Gastroesophageal sphincter (tissue), 4 donors: ENCODE data around the gene LRRC28. TPM values are rescaled to one million over a fixed set of nuclear protein-coding genes. Genes with fewer than 3 reads are reported as not detected.

Experiments used
- ATAC-seq: fragments of 150-250 bp; one replicate; pipeline ENCODE4 v1.9.1; 2016; ENCODE audit warnings: mild to moderate bottlenecking, moderate library complexity
- H3K27ac ChIP-seq, 4 donors: fragments of 200-600 bp; sonication (generic) in 3 of 4; 1 replicate in 3 of 4; 2 replicates in 1 of 4; pipeline ENCODE4 v1.5.1; 2016 to 2019
- H3K27me3 ChIP-seq: fragments of 200-600 bp; sonication (generic); one replicate; pipeline ENCODE4 v1.5.1; 2019
- H3K36me3 ChIP-seq, 2 donors: fragments of 200-600 bp; sonication (generic); one replicate each; pipeline ENCODE4 v1.5.1; 2019; ENCODE audit warnings: control low read depth in 1 of 2
- H3K4me1 ChIP-seq, 3 donors: fragments of 200-600 bp; sonication (generic); 1 replicate in 2 of 3; 2 replicates in 1 of 3; pipeline ENCODE4 v1.5.1; 2016 to 2019; ENCODE audit warnings: control low read depth in 2 of 3
- H3K4me3 ChIP-seq, 2 donors: fragments of 200-600 bp; sonication (generic); one replicate each; pipeline ENCODE4 v1.5.1; 2019; ENCODE audit warnings: mild to moderate bottlenecking in 1 of 2, moderate library complexity in 1 of 2
- H3K9me3 ChIP-seq, 3 donors: fragments of 200-600 bp; sonication (generic); one replicate each; pipeline ENCODE4 v1.5.1; 2017 to 2019; ENCODE audit warnings: control low read depth in 2 of 3
- CTCF ChIP-seq, 4 experiments: fragments of 200-600 bp in 2 of 4; fragments of 450-650 bp in 2 of 4; sonication (generic) in 1 of 4; IDR thresholded peaks; one replicate each; pipeline ENCODE4 v1.5.1; 2017 to 2019; ENCODE audit warnings: antibody characterized with exemption in 4 of 4, mild to moderate bottlenecking in 2 of 4, moderate library complexity in 2 of 4
- EP300 ChIP-seq: sonication (generic); formaldehyde crosslinking; IDR thresholded peaks from one replicate; pipeline ENCODE4 v1.6.1; 2017; ENCODE audit warnings: antibody characterized with exemption, mild to moderate bottlenecking
- POLR2A ChIP-seq, 2 donors: fragments of 450-650 bp; IDR thresholded peaks; one replicate each; pipeline ENCODE4 v1.6.1; 2017; ENCODE audit warnings: antibody characterized with exemption in 2 of 2, mild to moderate bottlenecking in 2 of 2, moderate library complexity in 1 of 2
- POLR2AphosphoS5 ChIP-seq: sonication (generic); formaldehyde crosslinking; IDR thresholded peaks from one replicate; pipeline ENCODE4 v1.6.1; 2017; ENCODE audit warnings: antibody characterized with exemption
- WGBS, 2 donors: methylation state at CpG; one replicate each; pipeline ENCODE4 v1.1.5; 2018; ENCODE audit warnings: low coverage in 1 of 2; 5-methylcytosine and 5-hydroxymethylcytosine counted together
- total RNA-seq, 4 donors: library from RNA; depleted of rRNA; stranded (reverse); fragments of >200 nt; gene quantifications; one replicate each; pipeline ENCODE4 v1.1.0, GENCODE V29; 2016

LRRC28 gene
- total RNA-seq, 4 donors from 2014 or later: 26.1 to 47.2 (median 28.5) TPM

- H3K27ac ChIP-seq: peak overlapping the region in 1 of 4 donors; percentile 94
- no peak for TF ChIP-seq POLR2AphosphoS5
- TF ChIP-seq EP300: no peak
- TF ChIP-seq CTCF (IDR thresholded peaks at IDR 0.05): no peak
- TF ChIP-seq POLR2A (IDR thresholded peaks at IDR 0.05): no peak
These were observed 3.1 kb upstream of the LRRC28 start for GRCh38 chr15:99248000-99248715.

GRCh38 chr15:99249270-99249841 lies 1.9 kb upstream of the LRRC28 start, which contains the start of gene TTC23:
TTC23 (minus strand) TSS chr15:99249581; CDS start chr15:99228712, 20,869 bp downstream.
- H3K4me3 ChIP-seq: peak within 1 kb of the TSS; percentile 80 to 100
- H3K36me3 ChIP-seq: peaks cover 0 to 6% of the 10 kb centered on the region in 2 donors
- peak within 1 kb of the TSS; percentile 94 to 96 (median 94) for H3K27ac ChIP-seq
- H3K9me3 ChIP-seq: no peaks in the 10 kb centered on the region
- TF ChIP-seq CTCF (IDR thresholded peaks at IDR 0.05): no peak
- TF ChIP-seq EP300: no peak
- peak; percentile 47 for TF ChIP-seq POLR2AphosphoS5
- TF ChIP-seq POLR2A (IDR thresholded peaks at IDR 0.05): no peak
- H3K27me3 ChIP-seq: no peaks in the 10 kb centered on the region
- peak; percentile 50 for ATAC-seq
- WGBS, 2 donors: 0% methylated on average over 13 to 14 of the region's 14 CpGs
- H3K4me1 ChIP-seq: peaks cover 5 to 58% (median 10%) of the 10 kb centered on the region in 3 donors

More at GRCh38 chr15:99248000-99248715, 3.1 kb upstream of the LRRC28 start:
- peaks cover 0 to 6% of the 10 kb centered on the region in 2 donors for H3K36me3 ChIP-seq
- H3K4me3 ChIP-seq: peak overlapping the region; percentile 80 to 100
- no peaks in the 10 kb centered on the region for H3K27me3 ChIP-seq
- no peak for ATAC-seq
- 67 to 69% methylated on average over 7 of the region's 7 CpGs for WGBS, 2 donors
- H3K9me3 ChIP-seq: no peaks in the 10 kb centered on the region
- peaks cover 5 to 53% (median 10%) of the 10 kb centered on the region in 3 donors for H3K4me1 ChIP-seq

- no peak for ATAC-seq
- Histone ChIP-seq H3K4me1 (peaks cover 5 to 58% (median 10%) of the 10 kb centered on the region in 3 donors), H3K9me3 (no peaks in the 10 kb centered on the region), H3K27me3 (no peaks in the 10 kb centered on the region), H3K27ac (peak overlapping the region; percentile 94 to 96 (median 94)), H3K36me3 (peaks cover 0 to 4% of the 10 kb centered on the region in 2 donors), H3K4me3 (peak overlapping the region; percentile 80 to 100)
- TF ChIP-seq CTCF (IDR thresholded peaks at IDR 0.05) (no peak), POLR2AphosphoS5 (no peak), EP300 (no peak), POLR2A (IDR thresholded peaks at IDR 0.05) (no peak)
- 18% methylated on average over 4 of the region's 4 CpGs for WGBS, 2 donors
These were observed 1.3 kb upstream of the LRRC28 start for GRCh38 chr15:99250001-99250400.

- 1 to 5% methylated on average over 7 of the region's 7 CpGs for WGBS, 2 donors
- TF ChIP-seq CTCF (IDR thresholded peaks at IDR 0.05) (no peak), POLR2A (IDR thresholded peaks at IDR 0.05) (no peak), POLR2AphosphoS5 (no peak), EP300 (no peak)
These were observed 806 bp upstream of the LRRC28 start for GRCh38 chr15:99250494-99250856.

More at GRCh38 chr15:99250494-99250856, 806 bp upstream of the LRRC28 start:
- H3K27ac ChIP-seq: peak overlapping the region; percentile 94 to 96 (median 94)
- no peaks in the 10 kb centered on the region for H3K36me3 ChIP-seq
- peak overlapping the region; percentile 80 to 100 for H3K4me3 ChIP-seq
- no peak for ATAC-seq
- H3K27me3 ChIP-seq: no peaks in the 10 kb centered on the region
- H3K4me1 ChIP-seq: peaks cover 5 to 58% (median 10%) of the 10 kb centered on the region in 3 donors
- no peaks in the 10 kb centered on the region for H3K9me3 ChIP-seq
